ENCODE measurements around the gene CFAP20DC.

- TF ChIP-seq CTCF (IDR thresholded peaks at IDR 0.05; ENCODE audit: low read depth, low read length) = no peak
- TF ChIP-seq EZH2phosphoT487 (IDR thresholded peaks at IDR 0.05; ENCODE audit: low read depth) = no peak
These were observed 208.9 kb downstream of the CFAP20DC start for GRCh38 chr3:58840949-58841348.

All from OCI-LY3 (cell line).